Measurements from ENCODE around the gene TGFBR2.

Gene TGFBR2

GRCh38 chr3:30683769-30684168 is 77.4 kb downstream of the TGFBR2 start:
- no peak overlapping the region for H3K4me3 ChIP-seq (ENCODE audit: low read length)
- peaks cover 50% of the 10 kb centered on the region for H3K4me1 ChIP-seq (ENCODE audit: low read length)
- no peak overlapping the region; the same call in 1 of the 2 replicates for H3K4me2 ChIP-seq (ENCODE audit: low read length)
- peaks cover 22% of the 10 kb centered on the region for H3K27me3 ChIP-seq (ENCODE audit: low read depth, low read length)
- peaks cover 9% of the 10 kb centered on the region for H3K36me3 ChIP-seq (replicated peaks; ENCODE audit: low read depth, low read length)
- no peak overlapping the region for H2AFZ ChIP-seq (ENCODE audit: low read depth, low read length)
- H4K20me1 ChIP-seq (ENCODE audit: insufficient read depth, low read length): peaks cover 7% of the 10 kb centered on the region; the same call in 1 of the 2 replicates
- no peaks in the 10 kb centered on the region for H3K9me3 ChIP-seq (ENCODE audit: insufficient read depth, low read length)
- TF ChIP-seq, protein P1, sequence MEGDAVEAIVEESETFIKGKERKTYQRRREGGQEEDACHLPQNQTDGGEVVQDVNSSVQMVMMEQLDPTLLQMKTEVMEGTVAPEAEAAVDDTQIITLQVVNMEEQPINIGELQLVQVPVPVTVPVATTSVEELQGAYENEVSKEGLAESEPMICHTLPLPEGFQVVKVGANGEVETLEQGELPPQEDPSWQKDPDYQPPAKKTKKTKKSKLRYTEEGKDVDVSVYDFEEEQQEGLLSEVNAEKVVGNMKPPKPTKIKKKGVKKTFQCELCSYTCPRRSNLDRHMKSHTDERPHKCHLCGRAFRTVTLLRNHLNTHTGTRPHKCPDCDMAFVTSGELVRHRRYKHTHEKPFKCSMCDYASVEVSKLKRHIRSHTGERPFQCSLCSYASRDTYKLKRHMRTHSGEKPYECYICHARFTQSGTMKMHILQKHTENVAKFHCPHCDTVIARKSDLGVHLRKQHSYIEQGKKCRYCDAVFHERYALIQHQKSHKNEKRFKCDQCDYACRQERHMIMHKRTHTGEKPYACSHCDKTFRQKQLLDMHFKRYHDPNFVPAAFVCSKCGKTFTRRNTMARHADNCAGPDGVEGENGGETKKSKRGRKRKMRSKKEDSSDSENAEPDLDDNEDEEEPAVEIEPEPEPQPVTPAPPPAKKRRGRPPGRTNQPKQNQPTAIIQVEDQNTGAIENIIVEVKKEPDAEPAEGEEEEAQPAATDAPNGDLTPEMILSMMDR (IDR thresholded peaks at IDR 0.05; ENCODE audit: low read depth, low read length): no peak
- TF ChIP-seq EZH2phosphoT487 (IDR thresholded peaks at IDR 0.05; ENCODE audit: low read depth): no peak
- H3K79me2 ChIP-seq (ENCODE audit: low read length): peaks cover 6% of the 10 kb centered on the region; the same call in 1 of the 2 replicates
- no peak overlapping the region for H3K9ac ChIP-seq (ENCODE audit: low read length)
- no peak overlapping the region for H3K27ac ChIP-seq (ENCODE audit: low read length)

GRCh38 chr3:30684356-30684755 is 78.0 kb downstream of the TGFBR2 start:
- Histone ChIP-seq H3K4me3 (ENCODE audit: low read length) (no peak overlapping the region), H3K9me3 (ENCODE audit: insufficient read depth, low read length) (no peaks in the 10 kb centered on the region), H3K79me2 (ENCODE audit: low read length) (peaks cover 6% of the 10 kb centered on the region; the same call in 1 of the 2 replicates), H3K27me3 (ENCODE audit: low read depth, low read length) (peaks cover 16% of the 10 kb centered on the region; the same call in 1 of the 2 replicates), H4K20me1 (ENCODE audit: insufficient read depth, low read length) (peaks cover 7% of the 10 kb centered on the region; the same call in 1 of the 2 replicates), H3K36me3 (replicated peaks; ENCODE audit: low read depth, low read length) (peaks cover 6% of the 10 kb centered on the region), H2AFZ (ENCODE audit: low read depth, low read length) (no peak overlapping the region), H3K27ac (ENCODE audit: low read length) (no peak overlapping the region), H3K4me2 (ENCODE audit: low read length) (no peak overlapping the region), H3K4me1 (ENCODE audit: low read length) (peaks cover 56% of the 10 kb centered on the region), H3K9ac (ENCODE audit: low read length) (no peak overlapping the region)
- no peak for TF ChIP-seq EZH2phosphoT487 (IDR thresholded peaks at IDR 0.05; ENCODE audit: low read depth)
- TF ChIP-seq, protein P1 (IDR thresholded peaks at IDR 0.05; ENCODE audit: low read depth, low read length): no peak

GRCh38 chr3:30685267-30685667 is 78.9 kb downstream of the TGFBR2 start:
- Histone ChIP-seq H3K27ac (ENCODE audit: low read length) (no peak overlapping the region), H3K4me2 (ENCODE audit: low read length) (no peak overlapping the region), H3K79me2 (ENCODE audit: low read length) (peaks cover 6% of the 10 kb centered on the region; the same call in 1 of the 2 replicates), H3K4me1 (ENCODE audit: low read length) (peaks cover 65% of the 10 kb centered on the region), H4K20me1 (ENCODE audit: insufficient read depth, low read length) (peaks cover 7% of the 10 kb centered on the region; the same call in 1 of the 2 replicates), H3K4me3 (ENCODE audit: low read length) (no peak overlapping the region), H3K36me3 (replicated peaks; ENCODE audit: low read depth, low read length) (peaks cover 12% of the 10 kb centered on the region), H3K27me3 (ENCODE audit: low read depth, low read length) (peaks cover 15% of the 10 kb centered on the region; the same call in 1 of the 2 replicates), H2AFZ (ENCODE audit: low read depth, low read length) (no peak overlapping the region), H3K9ac (ENCODE audit: low read length) (no peak overlapping the region), H3K9me3 (ENCODE audit: insufficient read depth, low read length) (no peaks in the 10 kb centered on the region)
- no peak for TF ChIP-seq EZH2phosphoT487 (IDR thresholded peaks at IDR 0.05; ENCODE audit: low read depth)
- TF ChIP-seq, protein P1 (IDR thresholded peaks at IDR 0.05; ENCODE audit: low read depth, low read length): no peak

GRCh38 chr3:30686176-30686575 is 79.8 kb downstream of the TGFBR2 start:
- peaks cover 12% of the 10 kb centered on the region for H3K36me3 ChIP-seq (replicated peaks; ENCODE audit: low read depth, low read length)
- H4K20me1 ChIP-seq (ENCODE audit: insufficient read depth, low read length): peaks cover 7% of the 10 kb centered on the region; the same call in 1 of the 2 replicates

More at GRCh38 chr3:30686176-30686575, 79.8 kb downstream of the TGFBR2 start:
- Histone ChIP-seq H3K4me3 (ENCODE audit: low read length) (no peak overlapping the region), H3K27me3 (ENCODE audit: low read depth, low read length) (peaks cover 15% of the 10 kb centered on the region; the same call in 1 of the 2 replicates), H3K9me3 (ENCODE audit: insufficient read depth, low read length) (no peaks in the 10 kb centered on the region), H3K4me2 (ENCODE audit: low read length) (no peak overlapping the region), H3K27ac (ENCODE audit: low read length) (no peak overlapping the region), H2AFZ (ENCODE audit: low read depth, low read length) (no peak overlapping the region), H3K79me2 (ENCODE audit: low read length) (peaks cover 6% of the 10 kb centered on the region; the same call in 1 of the 2 replicates), H3K9ac (ENCODE audit: low read length) (no peak overlapping the region), H3K4me1 (ENCODE audit: low read length) (peaks cover 63% of the 10 kb centered on the region)
- TF ChIP-seq, protein P1 (IDR thresholded peaks at IDR 0.05; ENCODE audit: low read depth, low read length): no peak
- no peak for TF ChIP-seq EZH2phosphoT487 (IDR thresholded peaks at IDR 0.05; ENCODE audit: low read depth)
